Measurements from ENCODE around the gene INTS11. TPM values are rescaled to one million over a fixed set of nuclear protein-coding genes. Genes with fewer than 3 reads are reported as not detected.

INTS11 gene
- total and polyA plus RNA-seq, 9 of the 15 experiments (the other 6 are each of a cell fraction or from before 2014, with no cell fraction given), result 3.6 to 183 (median 110) TPM

- TF ChIP-seq ZNF668 (CRISPR knock-in tag; IDR thresholded peaks at IDR 0.05) (no peak), SRSF7 (optimal IDR thresholded peaks at IDR 0.05; ENCODE audit: low read depth, low read length) (no peak), E2F5 (CRISPR knock-in tag; IDR thresholded peaks at IDR 0.05) (no peak), ZBTB34 (CRISPR knock-in tag; IDR thresholded peaks at IDR 0.05) (no peak), NCOA4 (IDR thresholded peaks at IDR 0.05; ENCODE audit: partially characterized antibody) (no peak), E2F3 (CRISPR knock-in tag; IDR thresholded peaks at IDR 0.05) (no peak), ADNP (tag; IDR thresholded peaks at IDR 0.05) (no peak), ARNT (IDR thresholded peaks at IDR 0.05) (no peak), HMGN3 (IDR thresholded peaks at IDR 0.05; ENCODE audit: borderline replicate concordance, extremely low read depth, insufficient read length, low read depth, low read length) (peak; percentile 70), AFF4 (CRISPR knock-in tag; IDR thresholded peaks at IDR 0.05) (no peak), TCF7 (IDR thresholded peaks at IDR 0.05; ENCODE audit: borderline replicate concordance) (no peak), SMARCE1 (IDR thresholded peaks at IDR 0.05) (peak; percentile 54; the same call in 1 of the 2 replicates), SLC30A9 (CRISPR knock-in tag; IDR thresholded peaks at IDR 0.05) (no peak), HNRNPH1 (optimal IDR thresholded peaks at IDR 0.05; ENCODE audit: low read depth, low read length) (no peak), NEUROD1 (IDR thresholded peaks at IDR 0.05; ENCODE audit: borderline replicate concordance, low read depth, low read length, partially characterized antibody) (peak; percentile 24), MAFF (IDR thresholded peaks at IDR 0.05; ENCODE audit: low read length) (peak; percentile 56; the same call in 1 of the 2 replicates), ATF2 (CRISPR knock-in tag; IDR thresholded peaks at IDR 0.05) (no peak), BRD4 (IDR thresholded peaks at IDR 0.05) (no peak), CREB3L1 (IDR thresholded peaks at IDR 0.05; ENCODE audit: borderline replicate concordance, low read depth) (no peak), ZNF134 (CRISPR knock-in tag; conservative IDR thresholded peaks at IDR 0.05) (no peak)
Measured at GRCh38 chr1:1305300-1306069, 19.0 kb downstream of the INTS11 start (continued).

Measured in K562 (cell line).